HG03196 (cell line): ENCODE measurements around the gene LGR4.
"Not testable (repeated sequence)": the region's sequence is repeated elsewhere in the genome, so short reads cannot be mapped to it uniquely, and the experiment has no call there.

Source experiments
- ATAC-seq: cut with Tn5 transposase; IDR thresholded peaks from one replicate; pipeline ENCODE4 v1.9.1; 2021; ENCODE audit not compliant: unreplicated experiment

The LGR4 gene

DNA sequence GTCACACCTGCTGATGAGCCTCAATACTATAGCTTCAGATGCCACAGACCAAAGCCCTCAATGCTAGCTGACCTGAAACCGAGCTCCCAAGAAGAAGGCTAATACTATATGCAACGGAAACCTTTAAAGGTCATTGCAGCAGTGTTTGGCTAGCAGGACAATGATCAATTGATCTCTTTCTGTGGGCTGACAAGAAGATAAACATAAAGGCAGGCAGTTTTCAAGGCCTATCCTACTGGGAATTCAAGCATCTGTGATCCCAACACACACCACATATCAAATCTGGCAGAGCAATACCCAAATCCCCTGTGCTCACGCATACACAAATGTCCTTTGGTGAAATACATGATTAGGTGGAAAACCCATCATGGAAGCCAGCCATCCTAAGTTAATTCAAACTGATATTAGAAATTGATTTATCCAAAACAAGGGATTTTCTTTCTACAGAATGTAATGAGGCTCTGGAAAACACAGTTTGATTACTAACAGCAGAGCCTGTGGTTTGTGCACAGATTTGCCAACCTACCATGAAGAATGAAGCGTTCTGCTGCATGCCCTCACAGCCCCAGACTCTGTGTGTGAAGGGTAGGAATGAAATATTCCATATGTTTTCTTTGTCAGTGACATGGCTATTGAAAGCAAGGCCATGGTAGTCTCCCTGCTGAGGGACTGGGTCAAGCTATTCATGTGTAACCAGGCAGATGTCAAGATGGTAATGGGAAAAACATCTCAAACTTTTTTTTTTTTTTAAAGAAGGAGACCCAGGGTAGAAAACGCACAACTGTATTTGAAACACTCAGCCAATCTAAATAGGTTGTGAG lies 12.2 kb downstream of the LGR4 start:
- no peak for ATAC-seq

DNA sequence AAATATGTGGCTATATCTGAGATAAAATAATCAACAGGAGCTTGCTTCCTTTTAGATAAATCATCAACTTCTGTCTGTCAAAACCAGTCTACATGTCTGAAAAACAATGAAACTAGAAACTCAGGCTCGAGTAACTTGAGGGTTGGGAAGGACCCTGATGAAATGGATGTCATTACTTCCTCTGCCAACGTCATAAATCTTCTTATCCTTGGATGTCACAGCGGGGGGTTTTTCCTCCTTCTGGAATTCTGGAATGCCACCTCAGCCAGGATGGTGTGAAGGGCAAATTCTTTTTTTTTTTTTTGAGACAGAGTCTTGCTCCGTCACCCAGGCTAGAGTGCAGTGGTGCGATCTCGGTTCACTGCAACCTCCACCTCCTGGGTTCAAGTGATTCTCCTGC lies 13.4 kb downstream of the LGR4 start:
- ATAC-seq = no peak

DNA sequence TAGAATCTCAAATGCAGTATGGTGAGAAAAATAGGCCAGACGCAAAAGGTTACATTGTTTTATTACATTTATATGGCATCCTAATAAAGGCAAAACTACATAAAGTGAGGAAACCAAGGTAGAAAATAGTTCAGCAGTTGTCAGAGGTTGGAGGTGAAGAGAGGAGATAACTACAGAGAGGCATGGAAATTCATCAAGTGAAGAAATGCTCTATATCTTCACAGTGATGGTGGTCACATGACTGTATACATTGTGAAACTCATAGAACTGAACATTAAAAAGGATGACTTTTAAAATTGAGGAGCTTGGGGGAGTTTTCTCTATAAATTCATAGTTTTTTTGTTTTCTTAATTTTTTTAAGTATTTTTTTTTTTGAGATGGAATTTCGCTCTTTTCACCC lies 14.4 kb downstream of the LGR4 start:
- ATAC-seq = no peak

DNA sequence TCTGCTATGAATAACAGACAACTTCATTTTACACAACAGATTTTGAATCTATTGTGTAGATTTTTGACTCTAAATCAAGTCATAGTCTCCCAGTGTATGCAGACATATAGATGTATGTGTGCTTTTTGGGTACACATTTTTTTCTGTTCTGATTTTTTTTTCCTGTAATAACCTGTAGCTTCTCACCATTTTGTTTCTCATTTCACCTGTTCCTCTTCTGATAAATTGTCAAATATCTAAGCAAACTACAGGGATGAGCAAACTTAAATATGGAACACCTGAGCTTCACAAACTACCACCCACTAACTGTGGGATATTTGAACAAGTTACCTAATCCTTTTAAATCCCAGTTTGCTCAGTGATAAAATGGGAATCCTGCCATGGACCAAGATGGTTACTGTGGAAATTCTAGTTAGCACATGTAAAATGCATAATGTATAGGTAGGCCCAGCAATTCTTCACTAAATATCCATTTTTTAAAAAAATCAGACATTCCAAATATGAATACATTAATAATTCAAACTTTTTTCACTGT lies 15.7 kb downstream of the LGR4 start:
- no peak for ATAC-seq

DNA sequence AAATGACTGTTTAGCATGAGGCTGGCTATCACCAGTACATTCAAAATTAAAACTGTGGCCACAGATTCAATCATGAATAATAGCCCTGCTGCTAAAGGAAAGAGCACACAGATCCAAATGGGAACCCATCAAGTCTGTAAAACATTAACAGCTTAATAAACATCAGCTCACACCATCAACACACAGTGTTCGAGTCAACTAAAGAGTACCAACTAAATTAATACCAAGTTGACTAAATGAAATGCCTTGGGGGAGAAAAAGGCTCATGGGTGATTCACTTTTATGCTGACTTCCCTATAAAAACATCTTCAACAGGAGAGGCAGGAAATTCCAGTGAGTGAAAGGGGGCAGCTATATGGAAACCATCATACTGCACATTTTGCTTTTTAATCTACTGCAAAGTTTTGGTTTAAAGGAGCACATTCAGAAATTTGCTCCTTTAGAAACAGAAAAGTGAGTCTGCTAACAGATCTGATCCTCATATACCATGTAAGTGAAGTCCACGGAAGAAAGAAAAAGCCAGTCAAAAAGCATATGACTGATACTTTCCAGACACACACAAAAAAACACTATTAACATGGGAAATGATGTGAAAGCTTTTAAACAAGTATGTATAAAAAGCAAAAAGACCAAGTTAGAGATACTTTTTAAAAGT lies 16.3 kb downstream of the LGR4 start:
- no peak for ATAC-seq

DNA sequence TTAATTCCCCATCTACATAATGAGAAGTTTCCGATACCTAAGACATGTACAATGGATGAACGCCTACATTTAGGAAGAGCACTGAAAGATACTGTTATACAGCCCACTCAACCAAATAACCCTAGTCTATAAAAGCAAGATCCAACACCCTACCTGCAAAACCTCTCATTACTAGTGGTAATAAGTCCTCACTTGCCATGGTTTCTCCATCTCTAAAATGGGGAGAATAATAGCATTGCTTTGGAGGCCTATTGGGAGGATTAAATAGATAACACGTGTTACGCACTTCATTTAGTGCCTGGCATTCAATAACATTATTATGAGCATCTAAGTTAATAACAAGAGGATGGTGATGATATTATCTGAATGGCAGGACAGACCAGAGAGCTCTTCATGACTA lies 16.9 kb downstream of the LGR4 start:
- no peak for ATAC-seq

DNA sequence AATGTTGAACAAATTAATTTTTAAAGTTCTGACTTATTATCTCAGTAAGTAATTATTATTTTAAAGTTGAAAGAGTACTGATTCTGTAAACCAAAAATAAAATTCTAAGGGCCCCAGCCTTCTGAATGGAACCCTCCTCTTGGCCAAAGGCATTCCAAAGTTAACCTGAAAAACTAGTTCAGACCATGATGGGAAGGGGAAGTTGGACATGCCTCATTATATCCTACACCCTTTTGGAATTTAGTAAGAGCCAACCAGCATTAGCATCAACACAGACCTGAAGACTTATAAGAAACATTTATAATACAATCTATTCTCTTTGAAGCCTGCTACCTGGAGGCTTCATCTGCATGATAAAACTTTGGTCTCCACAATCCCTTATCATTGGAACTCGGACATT lies 18.9 kb downstream of the LGR4 start:
- no peak for ATAC-seq

DNA sequence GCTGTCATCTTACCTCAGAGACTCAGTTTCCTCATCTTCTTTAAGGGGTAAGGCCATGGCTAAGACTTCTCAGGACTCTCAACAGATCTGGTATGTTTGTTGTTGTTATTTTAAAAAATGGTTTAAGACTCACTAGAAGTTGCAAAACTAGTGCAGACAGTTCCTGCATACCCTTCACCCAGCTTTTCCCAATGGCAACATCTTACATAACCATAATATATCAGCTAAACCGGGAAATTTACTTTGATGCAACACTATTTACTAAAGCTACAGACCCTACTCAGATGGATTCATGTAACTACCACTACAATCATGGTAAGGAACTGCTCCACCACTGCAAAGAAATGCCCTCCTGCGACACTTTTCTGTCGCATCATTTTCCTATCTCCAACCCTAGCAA lies 20.4 kb downstream of the LGR4 start:
- ATAC-seq = no peak

DNA sequence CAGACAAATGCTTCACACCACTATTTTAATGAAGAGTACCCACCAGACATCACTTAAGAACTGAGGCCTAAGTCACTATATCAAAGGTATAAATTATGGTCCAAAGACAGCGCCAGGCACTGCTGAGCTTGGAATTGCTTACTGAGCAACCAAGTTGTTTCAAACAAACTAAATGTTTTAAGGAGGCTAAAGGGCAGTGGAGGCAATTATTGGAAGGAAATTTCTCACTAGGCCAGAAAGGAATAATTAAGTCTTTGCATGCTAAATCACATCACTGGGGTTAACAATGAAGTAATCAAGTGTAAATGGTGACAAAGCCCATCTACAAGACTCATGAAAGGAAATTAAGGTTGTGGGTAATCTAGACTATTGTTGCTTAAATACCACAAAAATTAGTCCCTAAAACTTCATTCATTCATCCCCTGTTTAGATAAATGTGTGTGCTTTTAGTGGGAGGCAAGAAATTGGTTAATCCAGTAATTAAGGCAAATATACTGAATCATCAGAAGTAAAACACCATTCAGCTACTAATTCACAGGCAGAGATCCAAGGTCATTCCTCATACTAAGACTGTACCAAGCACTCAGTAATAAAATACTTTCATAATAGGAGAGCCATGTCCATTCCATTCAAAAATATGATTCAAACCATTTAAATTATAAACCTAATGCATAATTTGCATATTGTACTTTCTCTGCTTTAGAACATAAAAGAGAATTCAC lies 21.2 kb downstream of the LGR4 start:
- no peak for ATAC-seq

DNA sequence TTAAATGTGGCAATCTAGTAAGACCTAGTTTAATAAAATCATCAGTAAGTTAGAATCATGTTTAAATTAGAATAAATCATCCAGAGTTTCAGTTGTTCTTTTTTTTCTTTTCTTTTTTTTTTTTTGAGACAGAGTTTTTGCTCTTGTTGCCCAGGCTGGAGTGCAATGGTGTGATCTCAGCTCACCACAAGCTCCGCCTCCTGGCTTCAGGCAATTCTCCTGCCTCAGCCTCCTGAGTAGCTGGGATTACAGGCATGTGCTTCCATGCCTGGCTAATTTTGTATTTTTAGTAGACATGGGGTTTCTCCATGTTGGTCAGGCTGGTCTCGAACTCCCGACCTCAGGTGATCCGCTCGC lies 24.4 kb downstream of the LGR4 start:
- not testable (repeated sequence) for ATAC-seq

DNA sequence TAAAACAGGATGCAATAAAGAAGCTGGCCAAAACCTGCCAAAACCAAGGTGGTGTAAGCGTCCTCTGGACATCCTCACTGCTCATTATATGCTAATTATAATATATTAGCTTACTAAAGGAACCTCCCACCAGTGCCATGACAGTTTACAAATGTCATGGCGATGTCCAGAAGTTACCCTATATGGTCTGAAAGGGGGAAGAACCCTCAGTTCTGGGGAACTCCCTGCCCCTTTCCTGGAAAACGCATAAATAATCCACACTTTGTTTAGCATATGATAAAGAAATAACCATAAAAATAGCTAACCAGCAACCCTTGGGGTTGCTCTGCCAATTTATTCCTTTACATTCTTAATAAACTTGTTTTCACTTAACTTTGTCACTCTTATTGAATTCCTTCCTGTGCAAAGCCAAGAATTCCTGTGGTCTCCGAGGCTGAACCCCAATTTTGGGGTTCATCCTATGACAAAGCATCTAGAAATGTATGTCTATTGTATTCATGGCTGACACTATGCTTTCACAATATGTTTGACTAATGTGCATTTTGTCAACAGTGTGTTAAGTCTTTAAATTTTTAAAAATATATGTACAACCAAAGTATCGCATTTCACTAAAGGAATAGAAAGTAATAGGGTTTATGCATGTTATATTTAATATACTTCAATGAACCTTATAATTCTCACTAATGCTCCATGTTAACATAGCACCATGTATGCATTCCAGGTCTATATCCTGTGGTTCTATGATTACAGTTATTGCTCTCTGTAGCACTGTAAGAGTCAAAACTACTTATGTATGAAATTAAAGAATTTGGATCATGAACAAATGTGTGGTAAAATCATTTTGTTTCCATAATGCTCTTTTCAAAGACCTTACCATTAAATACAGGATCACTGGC lies 25.1 kb downstream of the LGR4 start:
- no peak for ATAC-seq

DNA sequence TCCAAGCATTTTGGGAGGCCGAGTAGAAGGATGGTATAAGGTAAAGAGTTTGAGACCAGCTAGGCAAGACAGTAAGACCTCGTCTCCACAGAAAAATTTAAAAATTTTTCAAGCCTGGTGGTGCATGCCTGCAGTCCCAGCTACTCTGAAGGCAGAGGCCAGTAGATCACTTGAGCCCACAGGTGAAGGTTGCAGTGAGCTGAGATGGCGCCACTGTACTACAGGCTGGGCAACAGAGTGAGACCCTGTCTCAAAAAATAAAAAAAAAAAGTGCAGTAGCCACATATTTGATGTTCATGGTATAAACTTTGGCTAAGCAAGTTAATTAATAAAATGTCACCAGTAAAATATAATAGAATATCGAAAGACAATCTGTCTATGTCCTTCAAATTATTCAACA lies 27.0 kb downstream of the LGR4 start:
- ATAC-seq = no peak

DNA sequence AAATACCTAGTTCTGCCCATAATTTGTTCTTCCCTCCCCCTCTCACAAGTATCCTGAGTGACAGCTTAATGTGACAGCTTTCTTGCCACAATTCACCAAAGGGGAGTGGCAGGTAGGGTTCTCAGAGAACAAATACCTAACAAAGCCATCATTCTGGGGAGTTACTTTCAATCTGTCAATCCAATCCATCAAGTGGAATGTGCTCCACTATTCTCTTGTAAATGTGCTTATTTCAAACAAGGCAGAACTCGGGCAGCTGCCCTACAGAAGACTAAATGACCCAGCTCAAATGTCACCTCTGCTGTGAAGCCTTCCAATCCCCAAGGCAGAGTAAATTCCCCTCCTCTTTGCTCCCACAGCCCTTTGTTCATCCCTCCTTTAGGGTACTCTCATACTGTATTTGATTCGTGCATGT lies 27.8 kb downstream of the LGR4 start:
- no peak for ATAC-seq

DNA sequence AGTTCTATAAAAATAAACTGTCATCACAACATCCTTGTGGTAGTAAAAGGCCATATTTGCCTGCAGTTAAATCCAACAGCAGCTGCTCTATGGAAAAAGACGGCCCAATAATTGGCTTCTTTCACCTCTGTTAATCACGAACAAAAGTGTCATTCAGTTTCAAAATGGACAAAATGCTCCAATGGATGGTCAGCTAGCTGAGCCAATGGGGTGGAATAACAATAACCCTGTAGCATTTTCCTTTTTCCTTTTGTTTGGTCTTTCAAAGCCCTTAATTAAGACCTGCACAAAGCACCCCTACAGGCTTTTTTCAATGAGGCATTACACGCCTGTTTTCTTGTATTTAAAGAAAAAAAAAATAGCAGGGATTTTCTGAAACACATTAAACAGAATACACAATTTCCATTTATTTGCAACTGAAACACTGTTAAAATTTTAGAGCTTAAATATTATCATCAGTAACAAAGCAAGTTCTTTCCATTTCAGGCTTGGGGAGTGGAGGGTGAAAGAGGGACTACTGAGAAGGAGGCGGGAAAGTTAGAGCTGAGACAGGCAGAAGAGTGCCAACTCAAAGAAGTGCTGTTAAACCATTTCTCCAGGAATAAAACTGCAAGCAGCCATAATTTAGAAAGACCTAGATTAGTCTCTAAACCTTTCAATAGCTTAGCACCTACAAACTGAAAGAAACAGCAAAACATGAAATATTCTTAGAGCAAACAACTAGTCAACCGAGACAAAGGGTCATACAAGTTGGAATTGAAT lies 28.7 kb downstream of the LGR4 start:
- no peak for ATAC-seq

DNA sequence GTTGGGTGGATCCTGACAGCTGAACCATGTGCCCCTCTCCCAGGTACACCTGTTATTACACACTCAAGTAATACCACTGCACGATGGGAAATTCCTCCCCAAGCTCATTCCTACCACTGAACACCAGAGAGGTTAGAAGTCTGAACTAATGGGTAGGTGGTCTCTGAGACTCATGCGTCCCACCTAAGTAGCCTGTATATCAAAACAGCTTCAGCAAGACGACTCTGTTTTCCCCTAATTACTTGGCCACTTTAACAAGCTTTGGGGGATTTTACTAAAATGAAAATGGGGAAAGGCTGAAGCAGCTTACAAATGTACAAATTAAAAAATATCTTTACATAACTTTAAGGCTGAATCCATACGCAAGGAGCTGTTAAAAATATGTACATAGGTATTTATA lies 29.4 kb downstream of the LGR4 start:
- no peak for ATAC-seq

DNA sequence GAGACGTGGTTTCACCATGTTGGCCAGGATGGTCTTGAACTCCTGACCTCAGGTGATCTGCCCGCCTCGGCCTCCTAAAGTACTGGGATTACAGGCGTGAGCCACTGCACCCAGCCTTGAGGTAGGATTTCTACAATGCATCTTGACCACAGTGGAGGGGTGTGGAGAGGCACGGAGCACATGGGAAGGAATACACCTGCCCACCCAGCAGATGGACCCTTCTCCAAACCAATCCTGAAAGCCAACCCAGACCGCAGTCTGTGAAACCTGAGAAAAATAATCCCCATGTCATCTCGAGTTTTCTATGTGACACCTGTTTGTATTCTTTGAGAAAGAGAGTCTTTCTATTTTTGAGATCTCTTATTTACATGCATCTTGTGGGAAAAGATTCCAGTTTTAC lies 32.5 kb downstream of the LGR4 start:
- ATAC-seq = no peak

DNA sequence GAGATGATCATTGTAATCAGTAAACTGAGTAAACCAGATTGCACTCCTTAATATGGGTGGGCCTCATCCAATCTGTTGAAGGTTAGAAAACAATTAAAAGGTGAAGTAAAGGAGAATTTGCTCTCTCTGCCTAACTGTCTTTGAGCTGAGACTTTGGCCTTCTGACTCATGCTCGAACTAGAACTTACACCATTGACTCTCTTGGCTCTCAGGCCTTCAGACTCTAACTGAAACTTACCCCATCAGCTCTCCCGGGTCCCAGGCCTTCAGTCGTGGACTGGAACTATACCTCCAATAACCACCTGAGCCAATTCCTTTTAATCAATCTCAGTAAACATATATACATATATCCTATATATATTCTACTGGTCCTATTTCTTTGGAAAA lies 34.0 kb downstream of the LGR4 start:
- ATAC-seq = no peak

DNA sequence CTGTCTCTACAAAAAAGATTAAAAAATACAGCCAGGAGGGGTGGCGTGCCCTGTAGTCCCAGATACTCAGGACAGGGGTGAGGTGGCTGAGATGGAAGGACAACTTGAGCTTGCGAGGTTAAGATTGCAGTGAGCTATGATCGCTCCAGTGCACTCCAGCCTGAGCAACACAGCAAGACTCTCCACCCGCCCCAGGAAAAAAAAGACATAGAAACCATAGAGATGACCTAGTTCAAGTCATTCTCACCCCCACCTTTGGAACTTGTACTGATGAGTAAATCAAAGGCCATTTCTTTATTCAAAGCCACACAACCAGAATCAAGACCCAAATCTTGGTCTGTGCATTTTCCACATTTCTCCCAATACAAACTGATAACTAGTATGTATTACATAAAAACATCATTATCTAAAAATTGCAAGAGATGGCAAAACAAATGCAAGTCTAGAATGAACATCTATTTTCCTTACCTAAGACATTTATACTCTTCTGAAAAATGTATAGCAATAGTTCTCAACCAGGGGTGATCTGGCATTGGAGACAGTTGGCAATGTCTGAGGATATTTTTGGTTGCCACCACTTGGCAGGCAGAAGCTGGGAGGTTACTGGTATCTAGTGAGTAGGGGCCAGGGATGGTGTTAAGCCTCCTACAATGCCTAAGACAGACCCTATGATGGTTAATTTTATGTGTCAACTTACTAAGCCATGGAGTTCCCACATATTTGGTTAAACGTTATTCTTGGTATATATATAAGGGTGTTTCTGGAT lies 34.6 kb downstream of the LGR4 start:
- ATAC-seq = no peak

DNA sequence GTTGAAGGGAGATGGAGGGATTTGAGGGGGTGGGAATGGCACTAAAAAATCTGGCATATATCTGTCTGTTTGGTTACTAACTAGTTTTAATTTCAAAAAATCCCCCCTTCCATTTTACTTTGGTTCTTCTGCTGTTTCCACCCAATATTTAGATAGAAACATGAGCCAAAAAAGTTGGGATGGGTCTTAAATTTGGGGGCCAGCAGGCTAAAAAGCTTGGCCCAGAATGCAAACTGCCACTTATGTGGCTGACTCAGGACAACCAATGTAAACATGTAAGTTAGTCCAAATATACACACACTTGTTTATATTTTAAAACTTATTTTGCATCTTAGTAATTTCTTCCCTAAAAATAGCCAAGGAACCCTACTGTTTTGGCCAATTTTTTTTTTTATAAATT lies 35.7 kb downstream of the LGR4 start:
- no peak for ATAC-seq
